Measurements from ENCODE around the gene C6orf52. TPM values are rescaled to one million over a fixed set of nuclear protein-coding genes. Genes with fewer than 3 reads are reported as not detected.

Gene C6orf52
- total and polyA plus RNA-seq, 9 of the 15 experiments (the other 6 are each of a cell fraction or from before 2014, with no cell fraction given), result 6.7 to 37.0 (median 11.1) TPM

DNA sequence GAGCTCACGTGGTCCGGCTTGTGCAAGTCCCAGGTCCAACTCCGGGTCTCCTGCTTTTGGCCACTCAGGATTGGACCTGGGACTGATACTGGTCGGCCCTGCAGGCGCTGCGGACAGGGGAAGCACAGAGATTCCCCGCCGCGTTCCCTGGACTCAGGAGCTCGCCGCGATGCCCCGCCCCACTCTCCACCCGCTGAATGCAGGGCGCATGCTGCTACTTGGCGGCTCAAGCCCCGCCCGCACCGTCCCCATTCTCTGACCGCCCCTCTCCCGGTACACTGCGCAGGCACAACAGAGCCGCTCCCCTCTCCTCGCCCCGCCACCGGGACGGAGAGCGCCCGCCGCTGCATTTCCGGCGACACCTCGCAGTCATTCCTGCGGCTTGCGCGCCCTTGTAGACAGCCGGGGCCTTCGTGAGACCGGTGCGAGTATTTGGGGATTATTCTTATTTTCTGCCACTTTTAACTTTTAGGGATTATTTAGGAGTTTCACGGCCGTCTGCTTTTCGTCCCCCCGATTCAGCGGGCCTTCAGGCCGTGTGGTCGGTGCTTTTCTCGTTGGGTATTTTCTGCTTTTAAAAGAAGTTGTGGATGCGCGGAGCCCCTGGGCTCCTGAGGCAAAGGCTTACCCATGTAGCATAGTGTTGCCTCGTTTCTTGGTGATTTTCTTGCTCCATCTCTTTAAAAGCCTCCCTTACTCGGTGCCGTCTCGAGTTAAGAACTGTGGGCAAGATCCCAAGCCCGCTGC, 28.6 kb upstream of the C6orf52 start, which contains the start of gene TMEM14C (continued):
- TF ChIP-seq, protein P1, sequence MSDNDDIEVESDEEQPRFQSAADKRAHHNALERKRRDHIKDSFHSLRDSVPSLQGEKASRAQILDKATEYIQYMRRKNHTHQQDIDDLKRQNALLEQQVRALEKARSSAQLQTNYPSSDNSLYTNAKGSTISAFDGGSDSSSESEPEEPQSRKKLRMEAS (CRISPR knock-in tag; IDR thresholded peaks at IDR 0.05), result peak; percentile 97
- TF ChIP-seq RBM14 (IDR thresholded peaks at IDR 0.05; ENCODE audit: borderline replicate concordance, insufficient read depth, low read depth, low read length), result no peak
- TF ChIP-seq RBFOX2 (IDR thresholded peaks at IDR 0.05; ENCODE audit: low read depth, low read length), result peak; percentile 97
- TF ChIP-seq, protein P2, sequence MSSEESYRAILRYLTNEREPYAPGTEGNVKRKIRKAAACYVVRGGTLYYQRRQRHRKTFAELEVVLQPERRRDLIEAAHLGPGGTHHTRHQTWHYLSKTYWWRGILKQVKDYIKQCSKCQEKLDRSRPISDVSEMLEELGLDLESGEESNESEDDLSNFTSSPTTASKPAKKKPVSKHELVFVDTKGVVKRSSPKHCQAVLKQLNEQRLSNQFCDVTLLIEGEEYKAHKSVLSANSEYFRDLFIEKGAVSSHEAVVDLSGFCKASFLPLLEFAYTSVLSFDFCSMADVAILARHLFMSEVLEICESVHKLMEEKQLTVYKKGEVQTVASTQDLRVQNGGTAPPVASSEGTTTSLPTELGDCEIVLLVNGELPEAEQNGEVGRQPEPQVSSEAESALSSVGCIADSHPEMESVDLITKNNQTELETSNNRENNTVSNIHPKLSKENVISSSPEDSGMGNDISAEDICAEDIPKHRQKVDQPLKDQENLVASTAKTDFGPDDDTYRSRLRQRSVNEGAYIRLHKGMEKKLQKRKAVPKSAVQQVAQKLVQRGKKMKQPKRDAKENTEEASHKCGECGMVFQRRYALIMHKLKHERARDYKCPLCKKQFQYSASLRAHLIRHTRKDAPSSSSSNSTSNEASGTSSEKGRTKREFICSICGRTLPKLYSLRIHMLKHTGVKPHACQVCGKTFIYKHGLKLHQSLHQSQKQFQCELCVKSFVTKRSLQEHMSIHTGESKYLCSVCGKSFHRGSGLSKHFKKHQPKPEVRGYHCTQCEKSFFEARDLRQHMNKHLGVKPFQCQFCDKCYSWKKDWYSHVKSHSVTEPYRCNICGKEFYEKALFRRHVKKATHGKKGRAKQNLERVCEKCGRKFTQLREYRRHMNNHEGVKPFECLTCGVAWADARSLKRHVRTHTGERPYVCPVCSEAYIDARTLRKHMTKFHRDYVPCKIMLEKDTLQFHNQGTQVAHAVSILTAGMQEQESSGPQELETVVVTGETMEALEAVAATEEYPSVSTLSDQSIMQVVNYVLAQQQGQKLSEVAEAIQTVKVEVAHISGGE (CRISPR knock-in tag; IDR thresholded peaks at IDR 0.05), result peak in 1 of 3 experiments; percentile 84; a peak in 2 of 6 replicates
- 0 out of 2 replicates have a peak, but pooled peaks have one; percentile 33 for TF ChIP-seq KLF1 (tag; IDR thresholded peaks at IDR 0.05)
- TF ChIP-seq KLF13 (tag; IDR thresholded peaks at IDR 0.05; ENCODE audit: borderline replicate concordance, low read depth), result 0 out of 2 replicates have a peak, but pooled peaks have one; percentile 21
- peak in 1 of 2 experiments; percentile 67; a peak in 1 of 4 replicates for TF ChIP-seq TBL1XR1 (IDR thresholded peaks at IDR 0.05; ENCODE audit: low read length in 2 of 2)
- no peak for TF ChIP-seq MAFK (IDR thresholded peaks at IDR 0.05; ENCODE audit: low read length)
- TF ChIP-seq, protein P3, sequence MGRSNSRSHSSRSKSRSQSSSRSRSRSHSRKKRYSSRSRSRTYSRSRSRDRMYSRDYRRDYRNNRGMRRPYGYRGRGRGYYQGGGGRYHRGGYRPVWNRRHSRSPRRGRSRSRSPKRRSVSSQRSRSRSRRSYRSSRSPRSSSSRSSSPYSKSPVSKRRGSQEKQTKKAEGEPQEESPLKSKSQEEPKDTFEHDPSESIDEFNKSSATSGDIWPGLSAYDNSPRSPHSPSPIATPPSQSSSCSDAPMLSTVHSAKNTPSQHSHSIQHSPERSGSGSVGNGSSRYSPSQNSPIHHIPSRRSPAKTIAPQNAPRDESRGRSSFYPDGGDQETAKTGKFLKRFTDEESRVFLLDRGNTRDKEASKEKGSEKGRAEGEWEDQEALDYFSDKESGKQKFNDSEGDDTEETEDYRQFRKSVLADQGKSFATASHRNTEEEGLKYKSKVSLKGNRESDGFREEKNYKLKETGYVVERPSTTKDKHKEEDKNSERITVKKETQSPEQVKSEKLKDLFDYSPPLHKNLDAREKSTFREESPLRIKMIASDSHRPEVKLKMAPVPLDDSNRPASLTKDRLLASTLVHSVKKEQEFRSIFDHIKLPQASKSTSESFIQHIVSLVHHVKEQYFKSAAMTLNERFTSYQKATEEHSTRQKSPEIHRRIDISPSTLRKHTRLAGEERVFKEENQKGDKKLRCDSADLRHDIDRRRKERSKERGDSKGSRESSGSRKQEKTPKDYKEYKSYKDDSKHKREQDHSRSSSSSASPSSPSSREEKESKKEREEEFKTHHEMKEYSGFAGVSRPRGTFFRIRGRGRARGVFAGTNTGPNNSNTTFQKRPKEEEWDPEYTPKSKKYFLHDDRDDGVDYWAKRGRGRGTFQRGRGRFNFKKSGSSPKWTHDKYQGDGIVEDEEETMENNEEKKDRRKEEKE (IDR thresholded peaks at IDR 0.05; ENCODE audit: borderline replicate concordance in 1 of 2, control insufficient read depth in 1 of 2, low read depth in 2 of 2, low read length in 1 of 2), result 0 out of 4 replicates have a peak, but pooled peaks of 1 of the 2 experiments have one; percentile 34
- TF ChIP-seq PURB (CRISPR knock-in tag; IDR thresholded peaks at IDR 0.05; ENCODE audit: low read depth), result no peak
- TF ChIP-seq ZEB2 (IDR thresholded peaks at IDR 0.05), result no peak
- TF ChIP-seq ILK (tag; IDR thresholded peaks at IDR 0.05; ENCODE audit: borderline replicate concordance, low read depth), result no peak
- peak; percentile 48; the same call in 1 of the 2 replicates for TF ChIP-seq ZNF24 (IDR thresholded peaks at IDR 0.05)
- TF ChIP-seq, protein P4, sequence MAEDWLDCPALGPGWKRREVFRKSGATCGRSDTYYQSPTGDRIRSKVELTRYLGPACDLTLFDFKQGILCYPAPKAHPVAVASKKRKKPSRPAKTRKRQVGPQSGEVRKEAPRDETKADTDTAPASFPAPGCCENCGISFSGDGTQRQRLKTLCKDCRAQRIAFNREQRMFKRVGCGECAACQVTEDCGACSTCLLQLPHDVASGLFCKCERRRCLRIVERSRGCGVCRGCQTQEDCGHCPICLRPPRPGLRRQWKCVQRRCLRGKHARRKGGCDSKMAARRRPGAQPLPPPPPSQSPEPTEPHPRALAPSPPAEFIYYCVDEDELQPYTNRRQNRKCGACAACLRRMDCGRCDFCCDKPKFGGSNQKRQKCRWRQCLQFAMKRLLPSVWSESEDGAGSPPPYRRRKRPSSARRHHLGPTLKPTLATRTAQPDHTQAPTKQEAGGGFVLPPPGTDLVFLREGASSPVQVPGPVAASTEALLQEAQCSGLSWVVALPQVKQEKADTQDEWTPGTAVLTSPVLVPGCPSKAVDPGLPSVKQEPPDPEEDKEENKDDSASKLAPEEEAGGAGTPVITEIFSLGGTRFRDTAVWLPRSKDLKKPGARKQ (CRISPR knock-in tag; IDR thresholded peaks at IDR 0.05), result no peak
- TF ChIP-seq LCOR (CRISPR knock-in tag; IDR thresholded peaks at IDR 0.05), result peak; percentile 92; the same call in 1 of the 2 replicates
- TF ChIP-seq TCF7L2 (IDR thresholded peaks at IDR 0.05; ENCODE audit: low read depth, low read length), result no peak
- no peak for TF ChIP-seq TGIF2 (CRISPR knock-in tag; IDR thresholded peaks at IDR 0.05)
